ENCODE measurements around the gene ZNF776. TPM values are rescaled to one million over a fixed set of nuclear protein-coding genes. Genes with fewer than 3 reads are reported as not detected.

The ZNF776 gene
- total RNA-seq, result 26.5 and 29.9 TPM in 2 replicates

- Mint-ChIP-seq H3K36me3 (ENCODE audit: low read depth) (peaks cover 47% of the 10 kb centered on the region), H3K4me1 (peaks cover 42% of the 10 kb centered on the region)
These were observed at the start of gene ZNF776 for GRCh38 chr19:57746580-57747471. TSS of gene ZNF776 (plus strand) at chr19:57746815. CDS start at chr19:57747059, 244 bp downstream.

GRCh38 chr19:57701625-57702024 lies 45.0 kb upstream of the ZNF776 start:
- H3K4me1 Mint-ChIP-seq, result peaks cover 23% of the 10 kb centered on the region
- H3K36me3 Mint-ChIP-seq (ENCODE audit: low read depth), result peaks cover 86% of the 10 kb centered on the region
- peaks cover 25% of the 10 kb centered on the region for H3K9me3 Mint-ChIP-seq
- ChIA-PET POLR2A (interaction anchor here (0.6 kb wide), 1 partner anchor 26 kb away, joined by 9 read pairs; the partner anchor contains the start of gene ZNF671), CTCF (no interaction called here)
- H3K27me3 Mint-ChIP-seq, result no peaks in the 10 kb centered on the region
- DNase-seq, result no peak
- no peak overlapping the region for H3K27ac Mint-ChIP-seq
- no peak for ATAC-seq (ENCODE audit: low read depth)
- no peak for TF ChIP-seq CTCF (IDR thresholded peaks at IDR 0.05)
- H3K4me3 Mint-ChIP-seq, result no peak overlapping the region
- intact Hi-C loops (cut with micrococcal nuclease), result no loop called here

More at GRCh38 chr19:57746580-57747471, at the start of gene ZNF776:
- Mint-ChIP-seq H3K27me3 (no peaks in the 10 kb centered on the region), H3K27ac (peak within 1 kb of the TSS; percentile 87), H3K9me3 (peaks cover 14% of the 10 kb centered on the region), H3K4me3 (peak within 1 kb of the TSS; percentile 91)
- DNase-seq (peak; percentile 54), ATAC-seq (ENCODE audit: low read depth) (peak; percentile 95)
- CTCF ChIA-PET, result interaction anchor here (1.4 to 1.5 kb wide), 2 partner anchors 9 to 83 kb away, joined by 3 to 5 read pairs; no protein-coding TSS in a partner anchor
- no peak for TF ChIP-seq CTCF (IDR thresholded peaks at IDR 0.05)
- POLR2A ChIA-PET, result interaction anchor here (0.6 to 2.4 kb wide), 16 partner anchors 19 to 753 kb away, joined by 3 to 20 read pairs (median 4); partner anchors contain the start of genes ZNF132, ZNF154, ZNF264 and ZNF274
- intact Hi-C loops (cut with micrococcal nuclease), result loop anchor here (1.0 to 2.0 kb wide), 6 partner anchors 20 to 200 kb away; partner anchors contain the start of genes ZNF256, ZNF417, ZNF551 and ZNF552

- Mint-ChIP-seq H3K4me1 (peaks cover 46% of the 10 kb centered on the region), H3K4me3 (no peak overlapping the region), H3K9me3 (peaks cover 18% of the 10 kb centered on the region), H3K27ac (peak overlapping the region; percentile 27), H3K27me3 (no peaks in the 10 kb centered on the region), H3K36me3 (ENCODE audit: low read depth) (peaks cover 66% of the 10 kb centered on the region)
- DNase-seq, result no peak
- intact Hi-C loops (cut with micrococcal nuclease), result no loop called here
- POLR2A ChIA-PET, result no interaction called here
- CTCF ChIA-PET, result no interaction called here
- no peak for TF ChIP-seq CTCF (IDR thresholded peaks at IDR 0.05)
- ATAC-seq (ENCODE audit: low read depth), result no peak
These were observed 40.3 kb upstream of the ZNF776 start for GRCh38 chr19:57706346-57706745.

- peaks cover 46% of the 10 kb centered on the region for H3K4me1 Mint-ChIP-seq
These were observed 37.8 kb upstream of the ZNF776 start, which contains the start of gene ZNF154 for GRCh38 chr19:57708641-57709361. TSS of gene ZNF154 (minus strand) at chr19:57709204. CDS start at chr19:57708971, 233 bp downstream.

More at GRCh38 chr19:57708641-57709361, 37.8 kb upstream of the ZNF776 start, which contains the start of gene ZNF154:
- peak within 1 kb of the TSS; percentile 93 for H3K4me3 Mint-ChIP-seq
- H3K9me3 Mint-ChIP-seq, result peaks cover 5% of the 10 kb centered on the region
- peaks cover 43% of the 10 kb centered on the region for H3K36me3 Mint-ChIP-seq (ENCODE audit: low read depth)
- peak within 1 kb of the TSS; percentile 93 for H3K27ac Mint-ChIP-seq
- no peaks in the 10 kb centered on the region for H3K27me3 Mint-ChIP-seq
- ChIA-PET POLR2A (interaction anchor here (0.5 to 2.9 kb wide), 22 partner anchors 14 to 811 kb away, joined by 3 to 55 read pairs (median 4); partner anchors contain the start of genes ERVK3-1, ZBTB45, ZNF134 and ZNF211), CTCF (no interaction called here)
- ATAC-seq (ENCODE audit: low read depth) (peak; percentile 93), DNase-seq (peak; percentile 56)
- intact Hi-C loops (cut with micrococcal nuclease), result loop anchor here (1.0 kb wide), 2 partner anchors 18 to 28 kb away; partner anchors contain the start of genes ZNF551 and ZNF671
- TF ChIP-seq CTCF (IDR thresholded peaks at IDR 0.05), result no peak

Measured in activated B cell treated with CpG ODN at 0.5 μM for 24 hours (primary cell).